K562 (cell line): ENCODE data around the gene ZNF484. TPM values are rescaled to one million over a fixed set of nuclear protein-coding genes. Genes with fewer than 3 reads are reported as not detected.
"Not testable (repeated sequence)": the region's sequence is repeated elsewhere in the genome, so short reads cannot be mapped to it uniquely, and the experiment has no call there.

Experiments used
- ATAC-seq: fragments of 200-7000 bp; cut with Tn5 transposase; 3 replicates; pipeline ENCODE4 v1.9.1; 2020; ENCODE audit warnings: moderate library complexity
- BruUV-seq: library from RNA; stranded (reverse); fragments of 400-500 nt; replicated peaks from 2 replicates; lab custom pipeline; 2021; lab: Mats Ljungman, UMichigan
- CTCF ChIA-PET: fragments of 300-600 bp; formaldehyde crosslinking; extraction: SDS; loops from one replicate; lab custom pipeline; 2021; ENCODE audit warnings: low intra/inter-chr PET ratio; lab: Yijun Ruan, JAX
- POLR2A ChIA-PET: fragments of 300-600, 350-650 bp; sonication (Branson Sonifier 250); formaldehyde crosslinking; extraction: SDS; loops from one replicate; lab custom pipeline; 2021; ENCODE audit warnings: antibody characterized with exemption, inconsistent platforms; lab: Yijun Ruan, JAX
- DNase-seq, 4 experiments: peaks; one replicate each; pipeline versions ENCODE4 v3.0.0 to v3.0.0-alpha.2; 2011 to 2018; ENCODE audit warnings: low spot score in 3 of 4, mixed read lengths in 3 of 4; ENCODE audit errors: extremely low read depth in 1 of 4
- FAIRE-seq: peaks from 2 replicates; lab custom pipeline; 2011; peaks lifted over from hg19 to GRCh38; lab: Jason Lieb, UNC
- H2AFZ ChIP-seq: 2 replicates; pipeline ENCODE4 v1.6.0; 2011; ENCODE audit warnings: low read depth, low read length, control low read depth, inconsistent platforms
- H3K27ac ChIP-seq: fragments of 200-600 bp; 3 replicates; pipeline ENCODE4 v1.8.0; 2011; ENCODE audit warnings: low read depth, mild to moderate bottlenecking, control low read depth, inconsistent platforms, low read length, moderate library complexity, mixed read lengths; ENCODE audit errors: extremely low read depth
- H3K27me3 ChIP-seq, 2 experiments: fragments of 300-600 bp in 1 of 2; 2 replicates in 1 of 2; 3 replicates in 1 of 2; pipeline versions ENCODE4 v1.6.0 to v1.8.0; 2011; ENCODE audit warnings: inconsistent platforms in 2 of 2, low read length in 2 of 2, mild to moderate bottlenecking in 1 of 2, mixed read lengths in 1 of 2, moderate library complexity in 1 of 2; ENCODE audit not compliant: control insufficient read depth in 2 of 2, insufficient read depth in 2 of 2
- H3K36me3 ChIP-seq: fragments of 300-600 bp; 3 replicates; pipeline ENCODE4 v1.8.0; 2011; ENCODE audit warnings: mild to moderate bottlenecking, low read length, inconsistent platforms; ENCODE audit not compliant: control insufficient read depth, insufficient read depth
- H3K4me1 ChIP-seq, 2 experiments: fragments of 200-600 bp in 1 of 2; replicated peaks in 1 of 2; 2 replicates in 1 of 2; 3 replicates in 1 of 2; pipeline versions ENCODE4 v1.5.1 to v1.8.0; 2011; ENCODE audit warnings: inconsistent platforms in 2 of 2, low read length in 2 of 2, mild to moderate bottlenecking in 1 of 2, mixed read lengths in 1 of 2, moderate library complexity in 1 of 2; ENCODE audit not compliant: control insufficient read depth in 2 of 2, insufficient read depth in 2 of 2
- H3K4me2 ChIP-seq: 2 replicates; pipeline ENCODE4 v1.6.1; 2011; ENCODE audit warnings: low read length, control low read depth, inconsistent platforms, mixed read lengths; ENCODE audit not compliant: insufficient read depth
- H3K4me3 ChIP-seq: fragments of 200-600 bp; sonication (generic), shearing (Covaris generic); 2 replicates; pipeline ENCODE4 v1.5.1; 2016; ENCODE audit warnings: control low read depth, inconsistent platforms
- H3K79me2 ChIP-seq: fragments of 200-600 bp; 3 replicates; pipeline ENCODE4 v1.8.0; 2011; ENCODE audit warnings: low read length, inconsistent platforms; ENCODE audit not compliant: control insufficient read depth, insufficient read depth
- H3K9ac ChIP-seq, 2 experiments: 2 replicates each; pipeline versions ENCODE4 v1.6.0 to v1.6.1; 2011; ENCODE audit warnings: low read depth in 2 of 2, low read length in 2 of 2, control low read depth in 1 of 2, inconsistent platforms in 1 of 2, mild to moderate bottlenecking in 1 of 2, mixed read lengths in 1 of 2; ENCODE audit not compliant: insufficient read depth in 1 of 2
- H3K9me1 ChIP-seq: one replicate; pipeline ENCODE4 v1.6.0; 2011; ENCODE audit warnings: inconsistent platforms, mild to moderate bottlenecking, low read length, moderate library complexity; ENCODE audit not compliant: control insufficient read depth, insufficient read depth
- H3K9me3 ChIP-seq: replicated peaks from 2 replicates; pipeline ENCODE4 v1.5.1; 2011; ENCODE audit warnings: low read depth, low read length, inconsistent platforms; ENCODE audit not compliant: control insufficient read depth, insufficient read depth
- H4K20me1 ChIP-seq: replicated peaks from 2 replicates; pipeline ENCODE4 v1.6.1; 2011; ENCODE audit warnings: low read length, inconsistent platforms, mixed read lengths; ENCODE audit not compliant: control insufficient read depth, insufficient read depth
- CCNT2 ChIP-seq: IDR thresholded peaks from 2 replicates; pipeline ENCODE4 v1.6.1; 2011; ENCODE audit warnings: borderline replicate concordance, low read depth, mild to moderate bottlenecking, moderate library complexity, mixed read lengths, low read length; ENCODE audit not compliant: insufficient read length; ENCODE audit errors: extremely low read depth
- DDX20 ChIP-seq: fragments of 450-650 bp; IDR thresholded peaks from 2 replicates; pipeline ENCODE4 v1.6.1; 2016; ENCODE audit warnings: missing genetic modification characterization, low read depth, mild to moderate bottlenecking, missing compliant biosample characterization, moderate library complexity
- HDAC8 ChIP-seq: fragments of 450-650 bp; IDR thresholded peaks from 2 replicates; pipeline ENCODE4 v1.6.1; 2016; ENCODE audit warnings: mild to moderate bottlenecking, missing genetic modification characterization, moderate library complexity, missing compliant biosample characterization
- MAFF ChIP-seq: IDR thresholded peaks from 2 replicates; pipeline ENCODE4 v1.6.1; 2012; ENCODE audit warnings: low read length, improper control_type of control experiment
- NCOA6 ChIP-seq: fragments of 450-650 bp; IDR thresholded peaks from 2 replicates; pipeline ENCODE4 v1.6.1; 2017; ENCODE audit warnings: mild to moderate bottlenecking
- NFYB ChIP-seq: IDR thresholded peaks from 2 replicates; pipeline ENCODE4 v1.6.1; 2011; ENCODE audit warnings: mild to moderate bottlenecking, moderate library complexity; ENCODE audit not compliant: insufficient read length; ENCODE audit errors: extremely low read depth
- POU5F1 ChIP-seq: fragments of 150-350 bp; IDR thresholded peaks from 2 replicates; pipeline ENCODE4 v1.6.1; 2014; ENCODE audit warnings: borderline replicate concordance, low read length, low read depth, mild to moderate bottlenecking; ENCODE audit not compliant: partially characterized antibody
- RBFOX2 ChIP-seq: fragments of 200-400 bp; formaldehyde crosslinking; IDR thresholded peaks from 2 replicates; pipeline ENCODE4 v1.6.1; 2017; ENCODE audit warnings: low read depth, mild to moderate bottlenecking, low read length, moderate library complexity
- XRCC4 ChIP-seq: IDR thresholded peaks from one replicate; pipeline ENCODE4 v1.6.1; 2011; ENCODE audit not compliant: insufficient read depth, insufficient read length; ENCODE audit errors: extremely low read depth
- WGBS: fragments of 100-300 bp; shearing (Covaris generic); methylation state at CpG from one replicate; pipeline ENCODE4 v1.1.6; 2016; ENCODE audit warnings: low coverage, mixed read lengths; ENCODE audit not compliant: insufficient coverage; ENCODE audit errors: missing lambda C conversion rate; 5-methylcytosine and 5-hydroxymethylcytosine counted together
- in situ Hi-C: fragments of 300-500 bp; cut with MboI; formaldehyde crosslinking; loops from 4 replicates; pipeline ENCODE4 v1.15.0; 2018; ENCODE audit warnings: inconsistent platforms, mixed read lengths
- intact Hi-C: fragments of 100-400 bp; cut with micrococcal nuclease; formaldehyde crosslinking; loops from 2 replicates; pipeline ENCODE4 v1.14.2; 2022
- polyA plus RNA-seq, 8 experiments: library from polyadenylated mRNA; depleted of rRNA in 4 of 8; stranded (reverse) in 5 of 8; unstranded in 3 of 8; fragments of >200 nt; fragmentation: Nextera tagmentation in 2 of 8; fragmentation: Illumina TruSeq in 1 of 8; extraction: Ambion mirVana in 2 of 8; extraction: Trizol in 1 of 8; gene quantifications; 2 replicates each; pipeline versions ENCODE4 v1.2.1 to v1.2.3, GENCODE V29; 2011 to 2014; ENCODE audit warnings: inconsistent platforms in 1 of 8, missing spikeins in 1 of 8
- total RNA-seq, 7 experiments: library from RNA; depleted of rRNA in 6 of 7; stranded (reverse); fragments of >200 nt in 6 of 7; fragmentation: Illumina TruSeq in 2 of 7; extraction: Trizol in 2 of 7; gene quantifications; 2 replicates each; pipeline versions ENCODE4 v1.2.1 to v1.2.3, GENCODE V29; 2011 to 2021; ENCODE audit warnings: low replicate concordance in 1 of 7
- TF ChIP-seq, protein P1 (sequence below): fragments of 450-650 bp; IDR thresholded peaks from 2 replicates; pipeline ENCODE4 v1.6.1; 2016
- TF ChIP-seq, protein P2 (sequence below): sonication (generic); formaldehyde crosslinking; IDR thresholded peaks from 2 replicates; pipeline ENCODE4 v1.8.0; 2022; ENCODE audit warnings: mild to moderate bottlenecking, missing genetic modification reagents, borderline replicate concordance

Gene ZNF484
- total and polyA plus RNA-seq, 9 of the 15 experiments (the other 6 are each of a cell fraction or from before 2014, with no cell fraction given), result 1.1 to 5.8 (median 2.5) TPM

GRCh38 chr9:92820964-92821363, 56.9 kb downstream of the ZNF484 start:
- intact Hi-C loops, result no loop called here
- H3K4me1 ChIP-seq, result no peaks in the 10 kb centered on the region
- ATAC-seq (no peak), FAIRE-seq (no peak)
- no peak overlapping the region for H2AFZ ChIP-seq
- H3K9me1 ChIP-seq, result no peaks in the 10 kb centered on the region
- POLR2A ChIA-PET, result no interaction called here
- H3K79me2 ChIP-seq, result no peaks in the 10 kb centered on the region
- no peak for TF ChIP-seq NCOA6
- TF ChIP-seq RBFOX2, result no peak
- TF ChIP-seq DDX20 (tag), result no peak
- no peak for TF ChIP-seq NFYB
- no peak for TF ChIP-seq MAFF
- TF ChIP-seq CCNT2, result no peak
- no peak for TF ChIP-seq HDAC8
- TF ChIP-seq, protein P1, sequence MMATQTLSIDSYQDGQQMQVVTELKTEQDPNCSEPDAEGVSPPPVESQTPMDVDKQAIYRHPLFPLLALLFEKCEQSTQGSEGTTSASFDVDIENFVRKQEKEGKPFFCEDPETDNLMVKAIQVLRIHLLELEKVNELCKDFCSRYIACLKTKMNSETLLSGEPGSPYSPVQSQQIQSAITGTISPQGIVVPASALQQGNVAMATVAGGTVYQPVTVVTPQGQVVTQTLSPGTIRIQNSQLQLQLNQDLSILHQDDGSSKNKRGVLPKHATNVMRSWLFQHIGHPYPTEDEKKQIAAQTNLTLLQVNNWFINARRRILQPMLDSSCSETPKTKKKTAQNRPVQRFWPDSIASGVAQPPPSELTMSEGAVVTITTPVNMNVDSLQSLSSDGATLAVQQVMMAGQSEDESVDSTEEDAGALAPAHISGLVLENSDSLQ, result no peak
- no peak for TF ChIP-seq XRCC4
- TF ChIP-seq, protein P2, sequence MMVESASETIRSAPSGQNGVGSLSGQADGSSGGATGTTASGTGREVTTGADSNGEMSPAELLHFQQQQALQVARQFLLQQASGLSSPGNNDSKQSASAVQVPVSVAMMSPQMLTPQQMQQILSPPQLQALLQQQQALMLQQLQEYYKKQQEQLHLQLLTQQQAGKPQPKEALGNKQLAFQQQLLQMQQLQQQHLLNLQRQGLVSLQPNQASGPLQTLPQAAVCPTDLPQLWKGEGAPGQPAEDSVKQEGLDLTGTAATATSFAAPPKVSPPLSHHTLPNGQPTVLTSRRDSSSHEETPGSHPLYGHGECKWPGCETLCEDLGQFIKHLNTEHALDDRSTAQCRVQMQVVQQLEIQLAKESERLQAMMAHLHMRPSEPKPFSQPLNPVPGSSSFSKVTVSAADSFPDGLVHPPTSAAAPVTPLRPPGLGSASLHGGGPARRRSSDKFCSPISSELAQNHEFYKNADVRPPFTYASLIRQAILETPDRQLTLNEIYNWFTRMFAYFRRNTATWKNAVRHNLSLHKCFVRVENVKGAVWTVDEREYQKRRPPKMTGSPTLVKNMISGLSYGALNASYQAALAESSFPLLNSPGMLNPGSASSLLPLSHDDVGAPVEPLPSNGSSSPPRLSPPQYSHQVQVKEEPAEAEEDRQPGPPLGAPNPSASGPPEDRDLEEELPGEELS, result no peak
- TF ChIP-seq POU5F1, result no peak
- TF ChIP-seq, all 486 proteins: peak for 0
- no peaks in the 10 kb centered on the region for H3K9me3 ChIP-seq
- BruUV-seq, result no TSS peak
- 0% methylated on average over 3 of the region's 3 CpGs for WGBS
- no peaks in the 10 kb centered on the region; a peak in 2 of 5 replicates for H3K27me3 ChIP-seq
- H3K9ac ChIP-seq, result no peak overlapping the region
- no peak overlapping the region for H3K4me2 ChIP-seq
- DNase-seq, result no peak
- H3K4me3 ChIP-seq, result no peak overlapping the region
- no peaks in the 10 kb centered on the region for H4K20me1 ChIP-seq
- H3K27ac ChIP-seq, result no peak overlapping the region
- no peaks in the 10 kb centered on the region for H3K36me3 ChIP-seq
- in situ Hi-C loops, result no loop called here
- CTCF ChIA-PET, result no interaction called here

- POLR2A ChIA-PET, result interaction anchor here (0.6 kb wide), 1 partner anchor 175 kb away, joined by 3 read pairs; no protein-coding TSS in a partner anchor
- CTCF ChIA-PET, ATAC-seq: not testable (repeated sequence)
Measured at GRCh38 chr9:92819898-92820297, 57.9 kb downstream of the ZNF484 start.

More at GRCh38 chr9:92819898-92820297, 57.9 kb downstream of the ZNF484 start:
- H2AFZ ChIP-seq, H3K36me3 ChIP-seq, DNase-seq, BruUV-seq, H3K4me1 ChIP-seq, intact Hi-C loops, H3K27ac ChIP-seq, H3K79me2 ChIP-seq, in situ Hi-C loops, H3K4me2 ChIP-seq, H3K9me1 ChIP-seq, H3K4me3 ChIP-seq, H3K9me3 ChIP-seq, H3K27me3 ChIP-seq, FAIRE-seq, H3K9ac ChIP-seq, H4K20me1 ChIP-seq: not testable (repeated sequence)
- 0% methylated on average over 1 of the region's 1 CpG for WGBS
